A549 (cell line): ENCODE results near the gene LHX4.

ENCODE experiments used
- EHMT2 ChIP-seq: fragments of 200-600 bp; sonication (generic); IDR thresholded peaks from 2 replicates; pipeline ENCODE4 v1.6.1; 2016; ENCODE audit warnings: antibody characterized with exemption, low read depth, mild to moderate bottlenecking, moderate library complexity
- HDAC2 ChIP-seq: fragments of 200-600 bp; sonication (generic); IDR thresholded peaks from 2 replicates; pipeline ENCODE4 v1.6.1; 2016
- MAX ChIP-seq: IDR thresholded peaks from 2 replicates; pipeline ENCODE4 v1.6.1; 2012
- POLR2A ChIP-seq: IDR thresholded peaks from 2 replicates; pipeline ENCODE4 v1.6.1; 2012; ENCODE audit warnings: mild to moderate bottlenecking, low read length
- POLR2AphosphoS2 ChIP-seq: conservative IDR thresholded peaks from 2 replicates; pipeline ENCODE4 v1.6.1; 2012; ENCODE audit warnings: low read length, improper control_type of control experiment, inconsistent platforms
- RFX5 ChIP-seq: fragments of 450-650 bp; IDR thresholded peaks from 2 replicates; pipeline ENCODE4 v1.7.1; 2014; ENCODE audit warnings: antibody characterized with exemption, mild to moderate bottlenecking, moderate library complexity
- TF ChIP-seq, protein P1 (sequence below): fragments of >200 bp; sonication (Bioruptor Twin); formaldehyde crosslinking; IDR thresholded peaks from 3 replicates; pipeline ENCODE4 v1.5.1; 2016
- TF ChIP-seq, protein P2 (sequence below): fragments of 150-350 bp; IDR thresholded peaks from 2 replicates; pipeline ENCODE4 v1.6.1; 2014; ENCODE audit warnings: low read depth, mild to moderate bottlenecking, low read length

DNA sequence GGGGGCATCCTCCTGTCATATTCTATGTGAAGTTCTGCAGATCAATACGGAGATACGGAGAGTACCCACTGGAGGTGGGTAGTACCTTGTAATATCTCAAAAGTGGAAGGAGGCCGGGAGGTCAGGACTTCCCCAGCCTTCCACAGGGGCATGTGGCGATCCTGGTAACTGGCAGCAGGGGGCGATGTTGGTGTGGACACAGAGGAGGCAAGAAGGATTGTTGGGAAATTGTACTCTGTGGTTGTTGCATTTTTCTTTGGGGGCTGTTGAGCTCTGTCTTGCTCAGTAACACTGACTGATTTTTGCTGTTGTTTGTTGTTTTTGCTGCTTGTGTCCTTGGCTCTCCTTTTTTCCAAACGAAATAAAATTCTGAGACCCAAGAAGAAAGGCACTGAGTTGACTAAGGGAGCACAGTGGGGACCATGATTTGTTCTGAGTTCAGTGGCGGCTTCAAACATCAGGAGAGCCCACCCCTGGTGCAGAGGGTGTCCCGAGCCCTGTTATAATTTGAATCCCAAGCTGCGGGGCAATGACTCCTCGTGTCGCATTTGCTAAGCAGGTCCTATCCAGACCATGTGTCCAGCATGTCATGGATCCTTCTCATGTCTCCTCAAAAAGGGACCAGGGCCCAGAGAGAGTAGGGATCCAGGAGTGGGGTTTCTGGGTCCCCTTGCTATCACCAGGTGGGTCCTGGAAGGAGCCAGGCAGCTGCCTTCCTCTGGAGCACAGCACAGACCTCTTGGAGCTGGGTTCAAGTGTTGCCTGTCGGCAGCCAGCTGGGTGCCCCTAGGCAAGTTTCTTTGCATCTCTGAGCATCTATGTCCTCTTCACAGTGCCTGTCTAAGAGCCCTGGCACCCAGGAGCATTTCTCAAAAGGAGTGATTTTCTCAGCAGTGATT is 22.8 kb downstream of the LHX4 start:
- no peak for TF ChIP-seq MAX
- TF ChIP-seq, protein P1, sequence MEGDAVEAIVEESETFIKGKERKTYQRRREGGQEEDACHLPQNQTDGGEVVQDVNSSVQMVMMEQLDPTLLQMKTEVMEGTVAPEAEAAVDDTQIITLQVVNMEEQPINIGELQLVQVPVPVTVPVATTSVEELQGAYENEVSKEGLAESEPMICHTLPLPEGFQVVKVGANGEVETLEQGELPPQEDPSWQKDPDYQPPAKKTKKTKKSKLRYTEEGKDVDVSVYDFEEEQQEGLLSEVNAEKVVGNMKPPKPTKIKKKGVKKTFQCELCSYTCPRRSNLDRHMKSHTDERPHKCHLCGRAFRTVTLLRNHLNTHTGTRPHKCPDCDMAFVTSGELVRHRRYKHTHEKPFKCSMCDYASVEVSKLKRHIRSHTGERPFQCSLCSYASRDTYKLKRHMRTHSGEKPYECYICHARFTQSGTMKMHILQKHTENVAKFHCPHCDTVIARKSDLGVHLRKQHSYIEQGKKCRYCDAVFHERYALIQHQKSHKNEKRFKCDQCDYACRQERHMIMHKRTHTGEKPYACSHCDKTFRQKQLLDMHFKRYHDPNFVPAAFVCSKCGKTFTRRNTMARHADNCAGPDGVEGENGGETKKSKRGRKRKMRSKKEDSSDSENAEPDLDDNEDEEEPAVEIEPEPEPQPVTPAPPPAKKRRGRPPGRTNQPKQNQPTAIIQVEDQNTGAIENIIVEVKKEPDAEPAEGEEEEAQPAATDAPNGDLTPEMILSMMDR, result peak; percentile 87
- TF ChIP-seq POLR2A, result no peak
- no peak for TF ChIP-seq RFX5
- no peak for TF ChIP-seq HDAC2
- no peak for TF ChIP-seq POLR2AphosphoS2
- TF ChIP-seq EHMT2, result no peak
- TF ChIP-seq, protein P2, sequence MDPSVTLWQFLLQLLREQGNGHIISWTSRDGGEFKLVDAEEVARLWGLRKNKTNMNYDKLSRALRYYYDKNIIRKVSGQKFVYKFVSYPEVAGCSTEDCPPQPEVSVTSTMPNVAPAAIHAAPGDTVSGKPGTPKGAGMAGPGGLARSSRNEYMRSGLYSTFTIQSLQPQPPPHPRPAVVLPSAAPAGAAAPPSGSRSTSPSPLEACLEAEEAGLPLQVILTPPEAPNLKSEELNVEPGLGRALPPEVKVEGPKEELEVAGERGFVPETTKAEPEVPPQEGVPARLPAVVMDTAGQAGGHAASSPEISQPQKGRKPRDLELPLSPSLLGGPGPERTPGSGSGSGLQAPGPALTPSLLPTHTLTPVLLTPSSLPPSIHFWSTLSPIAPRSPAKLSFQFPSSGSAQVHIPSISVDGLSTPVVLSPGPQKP, result no peak
